ENCODE results near the gene GGA1. TPM values are rescaled to one million over a fixed set of nuclear protein-coding genes. Genes with fewer than 3 reads are reported as not detected.

GGA1 gene
- total and polyA plus RNA-seq, 9 of the 15 experiments (the other 6 are each of a cell fraction or from before 2014, with no cell fraction given): 1.5 to 69.5 (median 31.6) TPM

- TF ChIP-seq CLOCK (CRISPR knock-in tag; IDR thresholded peaks at IDR 0.05; ENCODE audit: borderline replicate concordance) (no peak), GTF3C2 (IDR thresholded peaks at IDR 0.05; ENCODE audit: borderline replicate concordance, extremely low read depth, insufficient read length) (no peak), MTF1 (CRISPR knock-in tag; IDR thresholded peaks at IDR 0.05; ENCODE audit: borderline replicate concordance) (no peak), ZNF280A (IDR thresholded peaks at IDR 0.05; ENCODE audit: low read depth, partially characterized antibody) (no peak), HES1 (IDR thresholded peaks at IDR 0.05; ENCODE audit: low read depth) (no peak), U2AF2 (optimal IDR thresholded peaks at IDR 0.05; ENCODE audit: low read depth, low read length) (no peak), ETV5 (CRISPR knock-in tag; IDR thresholded peaks at IDR 0.05; ENCODE audit: low read depth) (peak; percentile 92), DMBX1 (CRISPR knock-in tag; IDR thresholded peaks at IDR 0.05; ENCODE audit: borderline replicate concordance) (no peak), RHOXF2B (CRISPR knock-in tag; conservative IDR thresholded peaks at IDR 0.05) (no peak), AFF4 (CRISPR knock-in tag; IDR thresholded peaks at IDR 0.05) (no peak), CREB3 (tag; conservative IDR thresholded peaks at IDR 0.05; ENCODE audit: low read depth) (no peak), ZNF77 (CRISPR knock-in tag; IDR thresholded peaks at IDR 0.05) (no peak), CSDE1 (IDR thresholded peaks at IDR 0.05) (no peak)
Measured at GRCh38 chr22:37676736-37677492, 68.3 kb downstream of the GGA1 start (continued).

Data from K562 (cell line).